ENCODE data around the gene CPA2.

CPA2 gene

DNA sequence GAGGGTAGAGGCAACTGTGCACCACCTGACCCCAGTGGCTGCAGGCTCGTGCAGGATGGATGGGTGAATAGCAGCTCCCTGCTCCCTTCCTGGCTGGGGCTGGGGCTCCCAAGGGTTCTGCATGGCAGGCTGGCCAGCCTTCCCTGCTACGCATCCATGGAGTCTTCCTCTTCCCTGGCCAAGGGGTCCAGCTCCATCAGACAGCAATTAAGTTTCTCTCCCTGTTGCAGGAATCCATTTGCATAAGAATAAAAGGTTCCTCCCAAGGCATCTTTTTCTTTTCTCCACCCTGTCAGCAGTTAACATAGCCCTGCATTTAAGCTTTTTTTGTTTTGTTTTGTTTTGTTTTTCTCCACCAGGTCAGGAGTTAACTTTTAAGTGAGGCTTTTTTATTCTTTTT is 10.0 kb upstream of the CPA2 start:
- no peak for DNase-seq

DNA sequence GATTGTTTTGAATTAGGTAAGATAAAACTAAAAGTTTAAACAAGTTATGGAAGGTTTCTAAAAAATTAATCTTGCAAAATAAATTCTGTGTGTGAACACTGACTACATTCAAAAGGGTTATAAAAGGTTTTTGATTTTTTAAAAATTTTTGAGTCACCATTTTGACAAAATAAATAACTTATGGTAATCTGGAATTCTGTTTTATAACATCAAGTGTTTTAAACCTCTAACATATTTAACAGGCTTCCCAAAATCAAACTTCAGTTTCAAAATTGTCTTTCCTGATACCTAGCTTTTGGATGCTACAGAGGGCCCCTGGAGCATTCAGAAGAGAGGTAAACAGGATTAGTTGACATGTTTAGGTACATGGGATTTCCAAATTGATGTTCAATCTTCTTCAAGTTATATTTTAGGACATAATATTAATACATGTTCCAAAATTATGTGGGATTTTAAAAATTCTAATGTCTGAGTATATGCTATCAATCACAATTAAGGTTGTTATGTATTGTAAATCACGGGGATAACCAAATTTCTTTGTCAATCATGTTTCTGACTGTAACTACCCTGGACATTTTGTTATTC is 8.1 kb upstream of the CPA2 start:
- DNase-seq: no peak

- no peak for DNase-seq
Observed at GRCh38 chr7:130262448-130262847, 4.2 kb upstream of the CPA2 start.

DNA sequence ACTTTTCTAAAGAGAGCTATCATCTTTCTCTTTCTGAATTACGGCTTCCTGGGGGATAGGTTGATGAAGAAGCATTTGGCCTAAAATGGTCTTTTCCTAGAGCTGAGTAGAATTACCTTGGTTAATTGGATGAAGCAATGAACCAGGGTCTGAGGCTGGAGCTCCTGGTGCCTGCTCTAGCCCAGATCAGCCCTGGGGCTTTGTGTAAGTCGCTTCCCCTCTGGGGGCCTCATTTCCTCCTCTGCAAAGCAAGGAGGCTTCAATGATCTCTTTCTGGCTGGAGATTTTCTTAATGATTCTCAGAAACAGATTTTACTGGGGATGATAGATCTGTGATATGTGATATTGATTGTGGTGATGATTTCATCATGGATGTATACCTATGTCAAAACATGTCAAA is 3.5 kb upstream of the CPA2 start:
- no peak for DNase-seq

DNA sequence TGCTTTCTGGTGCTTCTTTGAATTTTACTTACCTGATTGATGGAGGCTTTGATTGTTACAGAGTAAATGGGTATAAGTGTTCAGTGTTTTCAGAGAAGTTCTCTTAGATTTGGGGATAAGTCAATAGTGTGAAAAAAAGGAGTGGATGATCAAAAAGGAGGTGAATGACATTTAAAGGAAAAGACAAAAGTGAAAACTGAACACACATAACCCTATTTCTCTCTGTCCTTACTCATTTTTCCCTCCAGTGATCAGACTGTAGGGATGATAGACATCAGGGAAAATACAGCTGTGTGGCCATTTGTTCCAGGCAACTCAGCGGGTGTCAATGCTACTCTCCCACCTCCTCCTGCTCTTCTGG is 278 bp downstream of the CPA2 start:
- DNase-seq: no peak

DNA sequence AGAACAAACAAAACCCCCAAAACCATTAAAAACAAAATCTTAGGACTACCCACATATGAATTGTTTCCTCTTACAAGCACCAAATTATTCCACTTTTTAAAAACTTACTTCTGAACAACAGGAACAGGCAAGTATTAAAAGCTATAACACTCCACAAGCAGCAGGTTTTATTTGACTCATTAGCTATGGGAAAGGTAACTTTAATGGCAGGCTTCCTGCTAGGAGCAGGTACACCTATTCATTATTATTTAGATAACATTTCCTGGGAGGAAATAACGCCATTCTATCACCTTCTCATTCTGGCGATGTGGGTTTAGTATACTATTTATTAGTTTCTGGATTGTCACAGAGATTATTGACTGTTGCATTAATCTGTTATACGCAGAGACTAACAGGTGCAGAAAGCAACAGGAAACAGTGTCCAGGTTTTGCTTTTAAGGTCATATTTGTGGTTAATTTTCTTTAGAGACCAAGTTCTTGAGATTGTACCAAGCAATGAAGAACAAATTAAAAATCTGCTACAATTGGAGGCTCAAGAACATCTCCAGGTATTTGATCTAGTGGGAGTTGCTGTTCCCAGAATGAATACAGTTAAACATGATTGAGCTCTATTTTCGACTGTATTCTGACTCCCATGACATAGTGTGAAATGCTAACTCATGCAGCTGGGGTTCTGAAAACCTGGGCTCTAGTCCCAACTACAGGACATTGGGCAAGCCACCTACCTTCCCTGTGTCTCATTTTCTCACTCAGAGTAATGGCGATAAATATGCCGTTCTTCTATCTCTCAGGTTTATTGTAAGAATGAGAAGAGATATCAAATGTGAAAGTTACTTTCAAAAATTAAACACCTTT is 2.0 kb downstream of the CPA2 start:
- DNase-seq: no peak

DNA sequence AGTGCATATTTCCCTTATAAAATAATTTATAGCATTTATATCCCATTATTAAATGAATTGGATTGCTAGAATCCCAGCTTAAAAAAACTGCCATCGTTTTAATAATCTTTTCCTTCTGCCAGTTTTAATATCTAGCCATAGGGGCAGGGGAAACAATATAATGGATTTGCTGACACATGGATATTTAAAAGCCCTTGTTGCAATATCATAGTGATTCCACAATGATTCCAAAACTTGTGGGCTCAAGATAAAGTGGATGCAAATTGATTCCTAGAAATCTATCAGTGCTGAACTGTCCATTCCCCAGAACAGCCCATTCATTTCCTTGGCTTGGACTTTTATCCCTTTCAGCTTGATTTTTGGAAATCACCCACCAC is 2.6 kb downstream of the CPA2 start:
- DNase-seq: no peak

GRCh38 chr7:130270947-130271800 is 4.5 kb downstream of the CPA2 start:
- no peak for DNase-seq

DNA sequence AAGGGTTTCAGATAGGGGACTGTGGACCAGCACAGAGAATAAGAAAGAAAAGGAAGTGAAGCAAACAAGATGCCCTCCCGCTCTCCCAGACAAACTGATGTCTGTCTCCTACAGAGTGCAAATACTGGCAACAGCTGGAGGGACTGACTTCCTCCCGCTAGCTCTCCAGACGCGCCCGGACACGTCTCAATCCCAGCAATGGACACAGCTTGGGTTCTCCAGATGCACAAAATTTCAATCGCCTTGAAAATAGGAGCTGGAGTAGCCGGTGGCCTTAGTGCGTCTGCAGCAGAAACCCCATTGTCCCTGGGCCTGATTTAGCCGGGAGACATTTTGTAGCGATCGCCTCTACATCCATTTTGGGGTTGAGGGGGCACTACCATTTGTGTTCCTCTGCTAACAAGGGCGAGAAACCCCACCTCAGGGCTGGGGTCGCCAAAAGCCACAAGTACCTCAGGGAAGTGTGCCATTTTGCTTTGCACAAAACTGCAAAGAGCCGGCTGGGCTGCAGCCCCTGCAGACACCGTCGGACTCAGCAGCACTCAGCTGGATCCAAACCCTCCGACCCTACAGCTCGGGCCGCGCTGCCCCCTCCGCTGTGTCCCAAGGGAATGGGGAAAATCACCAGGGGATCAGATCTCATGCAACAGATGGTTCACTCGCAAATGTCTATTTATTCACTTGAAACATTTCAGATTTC is 5.9 kb downstream of the CPA2 start:
- no peak for DNase-seq

GRCh38 chr7:130273081-130273932 is 6.6 kb downstream of the CPA2 start:
- no peak for DNase-seq

GRCh38 chr7:130273933-130274255 is 7.2 kb downstream of the CPA2 start:
- DNase-seq: no peak

- no peak for DNase-seq
Observed at GRCh38 chr7:130274296-130274695, 7.6 kb downstream of the CPA2 start.

- DNase-seq: no peak
Observed at GRCh38 chr7:130274983-130275591, 8.4 kb downstream of the CPA2 start.

- no peak for DNase-seq
Observed at GRCh38 chr7:130275826-130276297, 9.2 kb downstream of the CPA2 start.

- no peak for DNase-seq
Observed at GRCh38 chr7:130276796-130277762, 10.4 kb downstream of the CPA2 start.

DNA sequence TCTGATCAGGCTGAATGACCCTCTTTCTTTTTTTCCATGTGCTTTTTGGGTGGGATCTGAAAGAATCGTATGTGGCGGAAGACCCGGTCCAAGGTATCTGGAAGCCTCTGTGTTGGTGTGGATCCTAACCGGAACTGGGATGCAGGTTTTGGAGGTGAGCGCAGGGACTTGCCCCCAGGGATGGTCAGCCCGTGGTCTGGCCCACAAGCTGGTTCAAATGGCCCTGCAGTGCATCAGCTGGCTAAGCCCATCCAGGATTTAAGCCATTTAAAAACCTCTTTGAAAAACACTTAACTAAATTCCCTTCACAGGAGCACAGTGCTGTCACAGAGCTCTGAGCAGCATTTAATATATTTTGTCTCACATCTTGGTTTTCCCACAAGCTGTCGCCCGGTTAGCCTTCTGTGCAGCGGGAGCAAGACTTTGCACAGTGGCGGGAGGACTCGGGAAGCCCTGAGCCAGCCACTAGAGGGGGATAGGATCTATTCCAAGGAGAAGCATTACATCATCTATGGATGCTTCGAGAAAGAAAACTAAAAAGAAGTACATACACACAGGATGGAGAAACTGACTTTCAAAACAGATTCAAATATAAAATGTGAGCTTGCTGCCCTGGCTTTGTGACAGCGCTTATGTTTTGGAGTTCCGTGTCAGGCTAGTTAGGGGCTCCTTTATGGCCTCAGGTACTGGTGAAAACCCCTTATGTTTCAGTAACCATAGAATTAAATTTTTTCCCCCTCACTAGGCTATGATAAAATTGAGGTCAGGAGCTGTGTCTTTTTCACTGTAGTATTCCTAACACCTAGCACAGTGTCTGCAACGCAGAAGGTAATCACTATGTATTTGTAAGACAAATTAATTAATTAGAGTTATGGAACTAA is 11.3 kb downstream of the CPA2 start:
- DNase-seq: no peak

DNA sequence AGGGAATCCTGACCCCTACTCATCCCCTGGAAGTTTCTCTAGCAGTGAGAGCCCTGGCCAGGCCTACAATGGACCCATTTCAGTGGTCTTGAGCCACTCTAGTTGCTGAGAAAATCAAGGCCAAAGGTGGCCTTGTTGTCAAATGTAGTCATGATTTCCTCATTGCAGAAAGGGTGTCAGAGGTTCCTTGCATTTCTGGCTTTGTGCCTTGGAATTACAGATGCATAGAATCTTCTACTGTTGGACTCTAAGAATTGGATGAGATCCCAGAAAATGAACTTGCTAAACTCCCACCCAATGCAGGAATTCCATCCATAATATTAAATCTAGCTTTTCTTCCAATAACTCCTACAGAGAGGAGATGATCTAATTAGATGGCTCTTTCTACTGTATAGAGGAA is 12.2 kb downstream of the CPA2 start:
- DNase-seq: no peak

DNA sequence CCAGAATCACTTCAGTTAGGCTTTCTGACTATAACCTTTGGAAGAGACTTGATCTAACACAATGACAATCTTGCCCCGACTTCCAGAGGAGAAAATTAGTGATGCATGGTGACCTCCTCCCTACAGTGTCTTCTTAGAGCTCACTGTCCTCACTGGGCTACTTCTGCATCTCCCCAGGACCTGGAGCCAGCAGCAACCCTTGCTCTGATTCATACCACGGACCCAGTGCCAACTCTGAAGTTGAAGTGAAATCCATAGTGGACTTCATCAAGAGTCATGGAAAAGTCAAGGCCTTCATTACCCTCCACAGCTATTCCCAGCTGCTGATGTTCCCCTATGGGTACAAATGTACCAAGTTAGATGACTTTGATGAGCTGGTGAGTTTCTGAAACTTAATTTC is 12.6 kb downstream of the CPA2 start:
- DNase-seq: no peak

DNA sequence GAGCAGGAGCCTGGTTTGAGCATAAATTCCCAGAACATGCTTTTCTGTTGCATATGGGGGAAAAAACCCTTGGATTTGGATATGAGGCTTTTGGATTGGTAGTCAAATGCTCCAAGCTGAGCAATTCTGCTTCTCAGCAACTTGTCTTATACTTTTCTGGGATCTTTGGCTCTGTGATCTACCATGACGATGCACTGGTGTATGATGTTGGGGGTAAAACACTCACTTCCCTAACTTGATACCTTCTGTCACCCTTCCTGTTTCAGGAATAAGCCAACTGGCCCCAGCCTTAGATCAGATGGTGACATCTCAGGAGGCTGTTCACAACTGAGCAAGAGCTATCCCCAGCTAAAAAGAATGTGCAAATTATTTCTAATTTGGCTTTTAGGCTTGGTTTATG is 13.2 kb downstream of the CPA2 start:
- DNase-seq: no peak

GRCh38 chr7:130281260-130281659 is 14.6 kb downstream of the CPA2 start:
- no peak for DNase-seq
